Measurements from ENCODE around the gene MRPL53. TPM values are rescaled to one million over a fixed set of nuclear protein-coding genes. Genes with fewer than 3 reads are reported as not detected.

MRPL53 gene
- total and polyA plus RNA-seq, 2 of the 8 experiments (the other 6 are each of a cell fraction or from before 2014, with no cell fraction given), result 36.6 to 46.3 TPM

DNA sequence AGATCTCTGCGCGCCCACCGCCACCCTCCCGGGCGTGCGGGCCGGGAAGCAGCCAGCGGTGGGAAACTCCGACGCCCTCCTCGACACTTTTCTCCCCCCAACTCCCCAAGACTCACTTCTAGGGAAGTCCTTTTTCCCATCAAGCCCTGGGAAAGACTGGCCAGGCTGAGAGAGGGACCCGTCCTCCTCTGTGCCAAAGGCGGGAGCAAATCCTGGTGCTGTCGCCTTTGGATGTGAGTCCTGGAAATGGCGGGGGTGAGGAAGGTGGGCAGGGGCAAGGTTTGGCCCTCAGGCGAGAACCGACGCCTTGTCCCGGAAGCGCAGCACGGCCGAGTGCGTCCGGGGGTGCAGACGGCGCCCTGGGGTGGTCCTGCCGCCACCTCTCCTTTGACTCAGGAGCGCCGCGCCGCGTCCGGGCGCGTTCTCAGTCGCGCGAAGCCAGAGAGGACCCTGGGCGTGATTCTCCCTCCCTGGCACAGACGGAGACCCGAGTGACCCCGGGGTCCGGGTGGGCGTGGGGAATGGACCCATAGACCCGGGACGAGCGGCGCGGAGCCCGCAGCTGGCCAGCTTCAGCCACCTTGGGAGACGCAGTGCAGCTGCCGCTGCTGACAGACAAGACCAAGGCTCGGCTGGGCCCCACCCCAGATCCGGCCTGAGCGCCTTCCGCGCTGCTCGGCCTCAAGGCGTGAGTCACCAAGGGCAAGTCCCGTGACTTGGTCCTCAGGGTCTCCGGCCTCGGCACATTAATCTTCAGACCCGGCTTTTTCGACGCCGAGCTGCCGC is 30.4 kb upstream of the MRPL53 start:
- Histone ChIP-seq H3K9me3 (ENCODE audit: insufficient read depth in 2 of 2, low read depth in 1 of 2, low read length in 1 of 2) (no peaks in the 10 kb centered on the region), H2BK20ac (ENCODE audit: low read length) (no peak overlapping the region), H4K8ac (ENCODE audit: extremely low read depth, insufficient read depth, low read length) (peak overlapping the region; percentile 82), H3K27ac (ENCODE audit: low read depth, low read length) (no peak overlapping the region), H2BK5ac (ENCODE audit: low read depth, low read length) (peak overlapping the region; percentile 35; the same call in 1 of the 2 replicates), H2AFZ (ENCODE audit: low read length) (peak overlapping the region; percentile 17; the same call in 1 of the 2 replicates), H3K79me1 (ENCODE audit: low read depth, low read length) (no peaks in the 10 kb centered on the region), H3K14ac (ENCODE audit: insufficient read length) (no peak overlapping the region), H4K20me1 (replicated peaks in 1 of 2; ENCODE audit: control insufficient read depth in 1 of 2, insufficient read depth in 2 of 2, low read length in 2 of 2) (peaks cover 0 to 12% of the 10 kb centered on the region in 2 experiments), H3K4me1 (replicated peaks in 1 of 4; ENCODE audit: control insufficient read depth in 3 of 4, insufficient read depth in 4 of 4, low read length in 3 of 4) (peaks cover 7 to 62% (median 40%) of the 10 kb centered on the region in 4 experiments), H3K27me3 (replicated peaks in 1 of 4; ENCODE audit: control insufficient read depth in 3 of 4, extremely low read depth in 1 of 4, insufficient read depth in 3 of 4, low read length in 3 of 4) (peaks cover 65 to 84% (median 82%) of the 10 kb centered on the region in 4 experiments), H2BK120ac (replicated peaks; ENCODE audit: low read depth, low read length) (no peak overlapping the region), H2AK5ac (ENCODE audit: low read depth, low read length) (no peak overlapping the region), H3K56ac (replicated peaks; ENCODE audit: insufficient read length, low read depth, low read length) (peak overlapping the region; percentile 10), H2BK15ac (ENCODE audit: low read length) (peak overlapping the region; percentile 16; the same call in 1 of the 2 replicates), H3K4me2 (ENCODE audit: insufficient read depth in 1 of 2, low read depth in 2 of 2, low read length in 2 of 2) (peak overlapping the region; percentile 78 to 88), H3K9ac (replicated peaks in 1 of 4; ENCODE audit: extremely low read depth in 1 of 4, low read depth in 3 of 4, low read length in 3 of 4) (peak overlapping the region in 1 of 4 experiments; percentile 14; a peak in 1 of 7 replicates), H3K23ac (ENCODE audit: insufficient read length) (no peak overlapping the region), H3K4ac (replicated peaks; ENCODE audit: insufficient read length, low read depth, low read length) (no peak overlapping the region), H2BK12ac (ENCODE audit: low read depth, low read length) (no peak overlapping the region), H4K91ac (replicated peaks; ENCODE audit: insufficient read length, low read length) (peak overlapping the region; percentile 17), H4K5ac (ENCODE audit: insufficient read length, low read depth, low read length) (peak overlapping the region; percentile 32), H3K18ac (ENCODE audit: extremely low read depth, low read length) (peak overlapping the region; percentile 25), H3K23me2 (ENCODE audit: low read depth, low read length) (peaks cover 35% of the 10 kb centered on the region; the same call in 1 of the 2 replicates), H3K4me3 (ENCODE audit: extremely low read depth in 1 of 4, insufficient read depth in 2 of 4, low read depth in 3 of 4, low read length in 4 of 4) (peak overlapping the region; percentile 36 to 65 (median 54)), H3K79me2 (ENCODE audit: control insufficient read depth in 1 of 2, insufficient read depth in 2 of 2, low read length in 2 of 2) (peaks cover 0 to 3% of the 10 kb centered on the region in 2 experiments; a peak in 1 of 4 replicates), H3K36me3 (ENCODE audit: control insufficient read depth in 2 of 4, insufficient read depth in 4 of 4, low read length in 3 of 4) (peaks cover 0 to 9% (median 4%) of the 10 kb centered on the region in 4 experiments; a peak in 6 of 8 replicates)
- WGBS, 2 experiments (ENCODE audit: extremely low coverage in 1 of 2, insufficient coverage in 1 of 2, insufficient read length in 1 of 2, insufficient replicate concordance in 2 of 2, low coverage in 1 of 2, low lambda C conversion rate in 2 of 2, missing lambda C conversion rate in 1 of 2), result 1% methylated on average over 63 of the region's 67 CpGs; no CpG with 5 or more reads in 1 of the 2 experiments
- DNase-seq (ENCODE audit: low read depth in 1 of 2, low spot score in 2 of 2) (peak in 1 of 2 experiments; percentile 80), FAIRE-seq (no peak)
- CTCF ChIA-PET (ENCODE audit: partially characterized antibody), result interaction anchor here (0.8 to 3.5 kb wide), 14 partner anchors 11 to 89 kb away, joined by 3 to 20 read pairs (median 4); partner anchors contain the start of genes CCDC142, DQX1, INO80B and TLX2
- POLR2A ChIA-PET (ENCODE audit: partially characterized antibody), result interaction anchor here (0.8 to 9.4 kb wide), 14 partner anchors 10 to 84 kb away, joined by 3 to 73 read pairs (median 6); partner anchors contain the start of genes AUP1, CCDC142, HTRA2 and TLX2
- TF ChIP-seq HDAC6 (IDR thresholded peaks at IDR 0.05; ENCODE audit: low read depth, low read length), result no peak
- TF ChIP-seq, protein P1, sequence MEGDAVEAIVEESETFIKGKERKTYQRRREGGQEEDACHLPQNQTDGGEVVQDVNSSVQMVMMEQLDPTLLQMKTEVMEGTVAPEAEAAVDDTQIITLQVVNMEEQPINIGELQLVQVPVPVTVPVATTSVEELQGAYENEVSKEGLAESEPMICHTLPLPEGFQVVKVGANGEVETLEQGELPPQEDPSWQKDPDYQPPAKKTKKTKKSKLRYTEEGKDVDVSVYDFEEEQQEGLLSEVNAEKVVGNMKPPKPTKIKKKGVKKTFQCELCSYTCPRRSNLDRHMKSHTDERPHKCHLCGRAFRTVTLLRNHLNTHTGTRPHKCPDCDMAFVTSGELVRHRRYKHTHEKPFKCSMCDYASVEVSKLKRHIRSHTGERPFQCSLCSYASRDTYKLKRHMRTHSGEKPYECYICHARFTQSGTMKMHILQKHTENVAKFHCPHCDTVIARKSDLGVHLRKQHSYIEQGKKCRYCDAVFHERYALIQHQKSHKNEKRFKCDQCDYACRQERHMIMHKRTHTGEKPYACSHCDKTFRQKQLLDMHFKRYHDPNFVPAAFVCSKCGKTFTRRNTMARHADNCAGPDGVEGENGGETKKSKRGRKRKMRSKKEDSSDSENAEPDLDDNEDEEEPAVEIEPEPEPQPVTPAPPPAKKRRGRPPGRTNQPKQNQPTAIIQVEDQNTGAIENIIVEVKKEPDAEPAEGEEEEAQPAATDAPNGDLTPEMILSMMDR (IDR thresholded peaks at IDR 0.05; ENCODE audit: control extremely low read depth in 1 of 3, insufficient read depth in 1 of 3, low read depth in 1 of 3, low read length in 3 of 3), result peak in 1 of 3 experiments; percentile 14; a peak in 2 of 4 replicates
- peak; percentile 38; the same call in 1 of the 2 replicates for TF ChIP-seq TBP (IDR thresholded peaks at IDR 0.05; ENCODE audit: low read depth, low read length)
- TF ChIP-seq MAFK (IDR thresholded peaks at IDR 0.05; ENCODE audit: low read depth, low read length), result no peak
- no peak; the same call in 1 of the 2 replicates for TF ChIP-seq CBX8 (IDR thresholded peaks at IDR 0.05; ENCODE audit: borderline replicate concordance, low read depth, low read length)
- peak; percentile 90 for TF ChIP-seq SUZ12 (IDR thresholded peaks at IDR 0.05; ENCODE audit: low read length)
